Osteoblast (primary cell): ENCODE data around the gene INPP4A. TPM values are rescaled to one million over a fixed set of nuclear protein-coding genes. Genes with fewer than 3 reads are reported as not detected.

Source experiments
- DNase-seq: peaks from one replicate; pipeline ENCODE4 v3.0.0; 2011; ENCODE audit warnings: low spot score, mixed read lengths; ENCODE audit not compliant: insufficient read length; ENCODE audit errors: missing footprints
- H2AFZ ChIP-seq: 2 replicates; pipeline ENCODE4 v1.6.0; 2011; ENCODE audit warnings: mild to moderate bottlenecking, low read length
- H3K27ac ChIP-seq: 2 replicates; pipeline ENCODE4 v1.5.1; 2011; ENCODE audit warnings: mild to moderate bottlenecking, low read depth, low read length, moderate library complexity
- H3K27me3 ChIP-seq: 2 replicates; pipeline ENCODE4 v1.6.0; 2012; ENCODE audit warnings: mild to moderate bottlenecking, control low read depth, inconsistent platforms, low read length, moderate library complexity; ENCODE audit not compliant: insufficient read depth
- H3K36me3 ChIP-seq: 2 replicates; pipeline ENCODE4 v1.5.1; 2011; ENCODE audit warnings: mild to moderate bottlenecking, low read length, control low read depth, moderate library complexity; ENCODE audit not compliant: insufficient read depth
- H3K4me1 ChIP-seq: 2 replicates; pipeline ENCODE4 v1.5.1; 2011; ENCODE audit warnings: mild to moderate bottlenecking, low read length, control low read depth, moderate library complexity; ENCODE audit not compliant: insufficient read depth
- H3K4me2 ChIP-seq: 2 replicates; pipeline ENCODE4 v1.6.0; 2011; ENCODE audit warnings: mild to moderate bottlenecking, low read length; ENCODE audit not compliant: insufficient read depth
- H3K4me3 ChIP-seq: fragments of 200-600 bp; sonication (generic); 3 replicates; pipeline ENCODE4 v1.5.1; 2012; ENCODE audit warnings: mild to moderate bottlenecking, low read length, inconsistent platforms; ENCODE audit not compliant: insufficient read depth
- H3K79me2 ChIP-seq: 2 replicates; pipeline ENCODE4 v1.6.0; 2012; ENCODE audit warnings: mild to moderate bottlenecking, low read length, control low read depth, inconsistent platforms; ENCODE audit not compliant: insufficient read depth
- H3K9me3 ChIP-seq: 2 replicates; pipeline ENCODE4 v1.5.1; 2011; ENCODE audit warnings: low read depth, low read length, control low read depth
- H4K20me1 ChIP-seq: 2 replicates; pipeline ENCODE4 v1.6.0; 2012; ENCODE audit warnings: mild to moderate bottlenecking, low read length, control low read depth; ENCODE audit not compliant: insufficient read depth
- total RNA-seq: library from RNA; depleted of rRNA; stranded (reverse); fragments of >200 nt; gene quantifications from 2 replicates; pipeline ENCODE4 v1.2.3, GENCODE V29; 2012
- TF ChIP-seq, protein P1 (sequence below): IDR thresholded peaks from 2 replicates; pipeline ENCODE4 v1.5.1; 2011; ENCODE audit warnings: mild to moderate bottlenecking, low read depth, low read length, moderate library complexity; ENCODE audit errors: extremely low read depth

INPP4A gene
- total RNA-seq, 1 donor: 25.7 TPM

DNA sequence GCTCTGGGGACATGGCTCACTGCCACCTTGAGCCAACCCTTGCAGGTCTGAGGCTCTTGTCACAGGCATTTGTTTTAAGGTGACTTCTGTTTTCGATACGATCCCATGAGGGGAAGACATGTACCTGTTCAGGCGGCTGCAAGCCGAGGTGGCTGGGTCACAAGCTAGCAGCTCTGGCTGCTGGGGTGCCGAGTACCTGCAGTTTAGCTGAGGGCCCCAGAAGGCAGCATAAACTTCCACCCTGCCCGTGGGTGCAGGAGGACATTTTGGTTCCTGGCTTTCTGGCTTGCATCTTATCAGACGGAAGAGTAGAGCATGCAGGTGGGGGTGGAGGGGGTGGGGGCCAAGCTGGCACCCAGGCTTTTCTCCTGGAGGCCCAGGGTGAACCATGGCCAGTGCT lies 135.3 kb downstream of the INPP4A start:
- no peak overlapping the region for H3K4me2 ChIP-seq
- H3K27me3 ChIP-seq: no peaks in the 10 kb centered on the region
- H3K4me3 ChIP-seq: no peak overlapping the region
- H2AFZ ChIP-seq: no peak overlapping the region
- H3K27ac ChIP-seq: no peak overlapping the region
- DNase-seq: peak; percentile 50
- H3K79me2 ChIP-seq: no peaks in the 10 kb centered on the region
- H3K9me3 ChIP-seq: no peaks in the 10 kb centered on the region
- H3K36me3 ChIP-seq: peaks cover 9% of the 10 kb centered on the region
- no peaks in the 10 kb centered on the region for H4K20me1 ChIP-seq
- H3K4me1 ChIP-seq: no peaks in the 10 kb centered on the region
- TF ChIP-seq, protein P1, sequence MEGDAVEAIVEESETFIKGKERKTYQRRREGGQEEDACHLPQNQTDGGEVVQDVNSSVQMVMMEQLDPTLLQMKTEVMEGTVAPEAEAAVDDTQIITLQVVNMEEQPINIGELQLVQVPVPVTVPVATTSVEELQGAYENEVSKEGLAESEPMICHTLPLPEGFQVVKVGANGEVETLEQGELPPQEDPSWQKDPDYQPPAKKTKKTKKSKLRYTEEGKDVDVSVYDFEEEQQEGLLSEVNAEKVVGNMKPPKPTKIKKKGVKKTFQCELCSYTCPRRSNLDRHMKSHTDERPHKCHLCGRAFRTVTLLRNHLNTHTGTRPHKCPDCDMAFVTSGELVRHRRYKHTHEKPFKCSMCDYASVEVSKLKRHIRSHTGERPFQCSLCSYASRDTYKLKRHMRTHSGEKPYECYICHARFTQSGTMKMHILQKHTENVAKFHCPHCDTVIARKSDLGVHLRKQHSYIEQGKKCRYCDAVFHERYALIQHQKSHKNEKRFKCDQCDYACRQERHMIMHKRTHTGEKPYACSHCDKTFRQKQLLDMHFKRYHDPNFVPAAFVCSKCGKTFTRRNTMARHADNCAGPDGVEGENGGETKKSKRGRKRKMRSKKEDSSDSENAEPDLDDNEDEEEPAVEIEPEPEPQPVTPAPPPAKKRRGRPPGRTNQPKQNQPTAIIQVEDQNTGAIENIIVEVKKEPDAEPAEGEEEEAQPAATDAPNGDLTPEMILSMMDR: no peak

GRCh38 chr2:98580656-98581284 lies 136.1 kb downstream of the INPP4A start:
- TF ChIP-seq, protein P1: no peak
- Histone ChIP-seq H3K36me3 (peaks cover 9% of the 10 kb centered on the region), H3K4me1 (no peaks in the 10 kb centered on the region), H3K79me2 (no peaks in the 10 kb centered on the region), H3K4me3 (no peak overlapping the region), H3K27me3 (no peaks in the 10 kb centered on the region), H3K4me2 (no peak overlapping the region), H2AFZ (no peak overlapping the region), H3K9me3 (no peaks in the 10 kb centered on the region), H3K27ac (no peak overlapping the region), H4K20me1 (no peaks in the 10 kb centered on the region)
- DNase-seq: peak; percentile 13

DNA sequence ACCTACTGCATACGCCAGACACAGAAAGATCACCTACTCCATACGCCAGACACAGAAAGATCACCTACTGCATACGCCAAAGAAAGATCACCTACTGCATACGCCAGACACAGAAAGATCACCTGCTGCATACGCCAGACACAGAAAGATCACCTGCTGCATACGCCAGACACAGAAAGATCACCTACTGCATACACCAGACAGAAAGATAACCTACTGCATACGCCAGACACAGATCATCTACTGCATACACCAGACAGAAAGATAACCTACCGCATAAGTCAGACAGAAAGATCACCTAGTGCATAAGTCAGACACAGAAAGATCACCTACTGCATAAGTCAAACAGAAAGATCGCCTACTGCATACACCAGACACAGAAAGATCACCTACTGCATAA lies 137.9 kb downstream of the INPP4A start:
- Histone ChIP-seq H3K36me3 (peaks cover 6% of the 10 kb centered on the region), H2AFZ (no peak overlapping the region), H4K20me1 (no peaks in the 10 kb centered on the region), H3K9me3 (no peaks in the 10 kb centered on the region), H3K27me3 (no peaks in the 10 kb centered on the region), H3K4me2 (no peak overlapping the region), H3K27ac (no peak overlapping the region), H3K79me2 (no peaks in the 10 kb centered on the region), H3K4me3 (no peak overlapping the region), H3K4me1 (no peaks in the 10 kb centered on the region)
- TF ChIP-seq, protein P1: no peak
- no peak for DNase-seq

DNA sequence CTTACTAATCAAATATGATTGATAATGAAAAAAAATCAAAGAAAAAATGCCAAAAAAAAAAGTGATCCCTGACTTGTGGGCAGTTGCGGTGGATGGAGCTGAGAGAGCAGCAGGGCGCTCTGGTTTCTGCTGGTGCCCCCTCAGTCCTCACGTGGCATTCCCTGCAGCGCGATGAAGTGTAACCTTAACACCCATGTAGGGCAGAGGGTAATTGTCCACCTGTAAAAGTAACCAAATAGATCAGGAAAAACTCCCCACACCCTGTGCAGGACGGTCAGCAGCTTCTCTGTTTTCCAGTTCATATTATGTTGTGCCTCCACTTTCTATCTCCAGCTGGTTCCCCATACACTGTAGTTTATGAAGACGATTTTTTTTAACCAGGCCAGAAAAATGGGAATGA lies 138.6 kb downstream of the INPP4A start:
- Histone ChIP-seq H3K79me2 (no peaks in the 10 kb centered on the region), H3K36me3 (peaks cover 3% of the 10 kb centered on the region), H3K4me2 (no peak overlapping the region), H3K4me3 (no peak overlapping the region), H2AFZ (no peak overlapping the region), H3K27me3 (no peaks in the 10 kb centered on the region), H3K9me3 (no peaks in the 10 kb centered on the region), H3K4me1 (no peaks in the 10 kb centered on the region), H3K27ac (no peak overlapping the region), H4K20me1 (no peaks in the 10 kb centered on the region)
- TF ChIP-seq, protein P1: no peak
- no peak for DNase-seq
